Trophoblast cell (in vitro differentiated cells and primary cell): ENCODE results near the gene CAMK2B.

Experiments
- DNase-seq, 2 donors: peaks; one replicate each; pipeline ENCODE4 v3.0.0-alpha.2; 2016
- H2AFZ ChIP-seq: 2 replicates; pipeline ENCODE4 v1.6.1; 2013; ENCODE audit warnings: low read length, moderate library complexity, mild to moderate bottlenecking; ENCODE audit not compliant: insufficient read depth, poor library complexity
- H2AK5ac ChIP-seq: 2 replicates; pipeline ENCODE4 v1.6.1; 2013; ENCODE audit warnings: mild to moderate bottlenecking, low read length
- H2BK120ac ChIP-seq: 2 replicates; pipeline ENCODE4 v1.6.1; 2013; ENCODE audit warnings: low read length, mild to moderate bottlenecking, moderate library complexity; ENCODE audit not compliant: insufficient read depth, poor library complexity
- H2BK12ac ChIP-seq: 2 replicates; pipeline ENCODE4 v1.6.1; 2013; ENCODE audit warnings: mild to moderate bottlenecking, low read length, moderate library complexity
- H2BK5ac ChIP-seq: 2 replicates; pipeline ENCODE4 v1.6.1; 2013; ENCODE audit warnings: low read length, low read depth, moderate library complexity, mild to moderate bottlenecking; ENCODE audit not compliant: poor library complexity
- H3K14ac ChIP-seq: 2 replicates; pipeline ENCODE4 v1.6.1; 2013; ENCODE audit warnings: mild to moderate bottlenecking, low read length
- H3K18ac ChIP-seq: 2 replicates; pipeline ENCODE4 v1.6.1; 2013; ENCODE audit warnings: mild to moderate bottlenecking, low read length
- H3K23ac ChIP-seq: 2 replicates; pipeline ENCODE4 v1.6.1; 2013; ENCODE audit warnings: low read length
- H3K27ac ChIP-seq: 2 replicates; pipeline ENCODE4 v1.5.1; 2013; ENCODE audit warnings: low read depth, mild to moderate bottlenecking, inconsistent platforms, low read length, moderate library complexity
- H3K27me3 ChIP-seq: 2 replicates; pipeline ENCODE4 v1.6.1; 2013; ENCODE audit warnings: inconsistent platforms, mild to moderate bottlenecking, low read length, moderate library complexity; ENCODE audit not compliant: insufficient read depth
- H3K36me3 ChIP-seq, 2 experiments: 1 replicate in 1 of 2; 2 replicates in 1 of 2; pipeline ENCODE4 v1.6.1; 2013; ENCODE audit warnings: low read length in 2 of 2, mild to moderate bottlenecking in 2 of 2, moderate library complexity in 1 of 2; ENCODE audit not compliant: insufficient read depth in 2 of 2, control insufficient read depth in 1 of 2
- H3K4ac ChIP-seq: 2 replicates; pipeline ENCODE4 v1.6.1; 2013; ENCODE audit warnings: low read depth, mild to moderate bottlenecking, low read length, moderate library complexity
- H3K4me1 ChIP-seq, 2 experiments: 1 replicate in 1 of 2; 2 replicates in 1 of 2; pipeline ENCODE4 v1.6.1; 2013; ENCODE audit warnings: low read length in 2 of 2, mild to moderate bottlenecking in 2 of 2, moderate library complexity in 1 of 2; ENCODE audit not compliant: insufficient read depth in 2 of 2, control insufficient read depth in 1 of 2
- H3K4me2 ChIP-seq: 2 replicates; pipeline ENCODE4 v1.6.1; 2013; ENCODE audit warnings: inconsistent platforms, mild to moderate bottlenecking, low read length, moderate library complexity
- H3K4me3 ChIP-seq: 2 replicates; pipeline ENCODE4 v1.5.1; 2013; ENCODE audit warnings: mild to moderate bottlenecking, low read depth, low read length, inconsistent platforms
- H3K79me1 ChIP-seq: one replicate; pipeline ENCODE4 v1.6.1; 2013; ENCODE audit warnings: low read length
- H3K79me2 ChIP-seq: 2 replicates; pipeline ENCODE4 v1.6.1; 2013; ENCODE audit warnings: low read length, mild to moderate bottlenecking; ENCODE audit not compliant: control insufficient read depth, insufficient read depth, poor library complexity
- H3K9ac ChIP-seq: 2 replicates; pipeline ENCODE4 v1.6.1; 2013; ENCODE audit warnings: mild to moderate bottlenecking, low read length
- H3K9me3 ChIP-seq: 2 replicates; pipeline ENCODE4 v1.6.1; 2013; ENCODE audit warnings: low read depth, mild to moderate bottlenecking, control low read depth, inconsistent platforms, low read length; ENCODE audit not compliant: insufficient read depth
- H4K12ac ChIP-seq: 2 replicates; pipeline ENCODE4 v1.6.1; 2013; ENCODE audit warnings: low read depth, mild to moderate bottlenecking, low read length, moderate library complexity
- H4K8ac ChIP-seq: 2 replicates; pipeline ENCODE4 v1.6.1; 2013; ENCODE audit warnings: low read depth, mild to moderate bottlenecking, low read length, moderate library complexity
- H4K91ac ChIP-seq: one replicate; pipeline ENCODE4 v1.6.1; 2013; ENCODE audit warnings: low read depth, mild to moderate bottlenecking, low read length, moderate library complexity
- WGBS: extraction: QIAGEN DNeasy Blood & Tissue Kit; methylation state at CpG from one replicate; pipeline ENCODE4 v1.1.7; 2013; ENCODE audit warnings: missing lambda C conversion rate; ENCODE audit not compliant: insufficient read length, insufficient coverage; ENCODE audit errors: extremely low coverage; 5-methylcytosine and 5-hydroxymethylcytosine counted together

The CAMK2B gene

GRCh38 chr7:44289341-44290251, 35.8 kb downstream of the CAMK2B start:
- no peak overlapping the region for H3K27ac ChIP-seq
- H2BK5ac ChIP-seq = no peak overlapping the region
- H3K4me3 ChIP-seq = no peak overlapping the region
- H3K79me1 ChIP-seq = no peaks in the 10 kb centered on the region
- H2AFZ ChIP-seq = no peak overlapping the region
- H3K9me3 ChIP-seq = peaks cover 3% of the 10 kb centered on the region
- no peak overlapping the region for H4K12ac ChIP-seq
- no peak overlapping the region for H2BK120ac ChIP-seq
- H3K23ac ChIP-seq = no peak overlapping the region
- no peak overlapping the region for H2AK5ac ChIP-seq
- H3K4ac ChIP-seq = no peak overlapping the region
- no peak for DNase-seq
- no peak overlapping the region for H3K4me2 ChIP-seq
- H3K36me3 ChIP-seq = no peaks in the 10 kb centered on the region
- no peak overlapping the region for H3K14ac ChIP-seq
- H2BK12ac ChIP-seq = no peak overlapping the region
- H4K8ac ChIP-seq = no peak overlapping the region
- H4K91ac ChIP-seq = no peak overlapping the region
- no peak overlapping the region for H3K18ac ChIP-seq
- no peak overlapping the region for H3K9ac ChIP-seq
- H3K4me1 ChIP-seq = no peaks in the 10 kb centered on the region
- no CpG with 5 or more reads among the region's 24 CpGs for WGBS
- H3K79me2 ChIP-seq = no peaks in the 10 kb centered on the region
- no peaks in the 10 kb centered on the region for H3K27me3 ChIP-seq

- H3K27ac ChIP-seq = no peak overlapping the region
- peaks cover under 1% of the 10 kb centered on the region for H3K9me3 ChIP-seq
- no peaks in the 10 kb centered on the region for H3K79me2 ChIP-seq
- H3K4me3 ChIP-seq = no peak overlapping the region
- no peak overlapping the region for H4K12ac ChIP-seq
- H3K79me1 ChIP-seq = no peaks in the 10 kb centered on the region
- DNase-seq = no peak
- H3K14ac ChIP-seq = no peak overlapping the region
- H3K4me2 ChIP-seq = no peak overlapping the region
- H3K4ac ChIP-seq = no peak overlapping the region
- H3K27me3 ChIP-seq = no peaks in the 10 kb centered on the region
- no peak overlapping the region for H3K23ac ChIP-seq
- no peak overlapping the region for H4K91ac ChIP-seq
- no CpG with 5 or more reads among the region's 20 CpGs for WGBS
- H3K18ac ChIP-seq = no peak overlapping the region
- H3K4me1 ChIP-seq = no peaks in the 10 kb centered on the region
- H2BK12ac ChIP-seq = no peak overlapping the region
- no peak overlapping the region for H2AK5ac ChIP-seq
- no peaks in the 10 kb centered on the region for H3K36me3 ChIP-seq
- no peak overlapping the region for H2AFZ ChIP-seq
- no peak overlapping the region for H2BK5ac ChIP-seq
- no peak overlapping the region for H2BK120ac ChIP-seq
- H4K8ac ChIP-seq = no peak overlapping the region
- no peak overlapping the region for H3K9ac ChIP-seq
Observed at GRCh38 chr7:44288811-44289340, 36.5 kb downstream of the CAMK2B start.

GRCh38 chr7:44288381-44288685, 37.1 kb downstream of the CAMK2B start:
- Histone ChIP-seq H3K79me2 (no peaks in the 10 kb centered on the region), H3K4ac (no peak overlapping the region), H2BK12ac (no peak overlapping the region), H4K8ac (no peak overlapping the region), H3K18ac (no peak overlapping the region), H3K23ac (no peak overlapping the region), H3K14ac (no peak overlapping the region), H3K4me2 (no peak overlapping the region), H4K12ac (no peak overlapping the region), H4K91ac (no peak overlapping the region), H3K27ac (no peak overlapping the region), H3K79me1 (no peaks in the 10 kb centered on the region), H2AFZ (no peak overlapping the region), H3K27me3 (no peaks in the 10 kb centered on the region), H3K9me3 (peaks cover 2% of the 10 kb centered on the region), H2BK5ac (no peak overlapping the region), H2BK120ac (no peak overlapping the region), H3K36me3 (no peaks in the 10 kb centered on the region), H3K9ac (no peak overlapping the region), H3K4me3 (no peak overlapping the region), H2AK5ac (no peak overlapping the region), H3K4me1 (no peaks in the 10 kb centered on the region)
- no CpG with 5 or more reads among the region's 9 CpGs for WGBS
- DNase-seq = peak in 1 of 2 donors; percentile 5

DNA sequence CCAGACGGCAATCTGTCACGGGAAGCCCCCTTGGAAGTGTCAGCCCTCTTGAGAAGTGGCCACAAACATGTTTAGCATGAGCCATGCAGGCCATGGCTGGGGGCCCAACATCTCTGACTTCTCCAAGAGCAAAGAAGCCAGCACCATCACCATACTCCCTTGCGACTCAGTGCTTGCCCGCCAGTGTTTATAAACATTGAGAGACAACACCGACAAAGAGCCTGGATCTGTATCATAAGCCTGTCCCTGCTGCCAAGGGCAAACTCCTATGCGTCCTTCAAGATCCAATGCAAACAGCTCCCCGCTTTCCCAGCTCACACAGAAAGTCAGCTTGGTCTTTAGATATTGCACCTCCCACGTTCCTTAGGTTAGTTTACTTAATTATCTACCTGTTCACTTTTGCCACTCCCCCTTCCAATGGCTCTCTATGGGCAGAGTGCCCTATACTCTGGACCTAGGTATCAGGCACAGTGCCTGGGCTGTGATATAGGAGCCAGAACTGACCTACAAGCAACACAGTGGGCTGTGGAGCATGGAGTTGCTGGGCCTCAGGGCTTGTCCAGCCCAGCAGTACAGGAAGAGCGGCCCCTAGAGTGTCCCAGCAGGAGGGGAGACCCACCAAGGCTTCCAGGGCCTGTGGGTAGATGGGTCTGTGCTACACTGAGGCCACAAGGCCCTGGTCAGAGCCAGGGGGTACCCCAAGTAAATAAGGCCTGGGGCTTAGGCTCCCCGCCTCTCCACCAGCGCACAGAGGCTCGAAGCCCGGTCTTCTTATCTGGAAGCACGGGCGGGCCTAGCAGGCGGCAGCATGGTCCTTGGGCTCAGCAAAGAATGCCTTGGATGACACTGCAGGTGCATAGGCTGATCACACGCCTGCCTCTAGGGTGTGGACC, 37.7 kb downstream of the CAMK2B start:
- no peak overlapping the region for H3K18ac ChIP-seq
- no peak overlapping the region for H2BK120ac ChIP-seq
- H3K23ac ChIP-seq = no peak overlapping the region
- no peak overlapping the region for H2AK5ac ChIP-seq
- peaks cover 2% of the 10 kb centered on the region for H3K9me3 ChIP-seq
- H3K79me2 ChIP-seq = no peaks in the 10 kb centered on the region
- no peak overlapping the region for H3K27ac ChIP-seq
- DNase-seq = no peak
- no peaks in the 10 kb centered on the region for H3K27me3 ChIP-seq
- no peak overlapping the region for H3K4me2 ChIP-seq
- no peak overlapping the region for H2BK5ac ChIP-seq
- H2AFZ ChIP-seq = no peak overlapping the region
- no peak overlapping the region for H4K12ac ChIP-seq
- H3K36me3 ChIP-seq = no peaks in the 10 kb centered on the region
- H3K4ac ChIP-seq = no peak overlapping the region
- H3K79me1 ChIP-seq = no peaks in the 10 kb centered on the region
- no peak overlapping the region for H3K4me3 ChIP-seq
- no peak overlapping the region for H4K8ac ChIP-seq
- no CpG with 5 or more reads among the region's 17 CpGs for WGBS
- H3K9ac ChIP-seq = no peak overlapping the region
- no peaks in the 10 kb centered on the region for H3K4me1 ChIP-seq
- H2BK12ac ChIP-seq = no peak overlapping the region
- H3K14ac ChIP-seq = no peak overlapping the region
- no peak overlapping the region for H4K91ac ChIP-seq
